Choroid plexus epithelial cell (primary cell): ENCODE data around the gene KRT82.

Experiments
- DNase-seq: peaks from one replicate; pipeline ENCODE4 v3.0.0-alpha.2; 2010; ENCODE audit warnings: low read depth
- H3K4me3 ChIP-seq: 2 replicates; pipeline ENCODE4 v1.5.1; 2011; ENCODE audit warnings: low read depth, mild to moderate bottlenecking, control low read depth, low read length, moderate library complexity
- CTCF ChIP-seq: conservative IDR thresholded peaks from 2 replicates; pipeline ENCODE4 v1.5.1; 2011; ENCODE audit warnings: low read depth, mild to moderate bottlenecking, control low read depth, inconsistent platforms, low read length, moderate library complexity

The KRT82 gene

DNA sequence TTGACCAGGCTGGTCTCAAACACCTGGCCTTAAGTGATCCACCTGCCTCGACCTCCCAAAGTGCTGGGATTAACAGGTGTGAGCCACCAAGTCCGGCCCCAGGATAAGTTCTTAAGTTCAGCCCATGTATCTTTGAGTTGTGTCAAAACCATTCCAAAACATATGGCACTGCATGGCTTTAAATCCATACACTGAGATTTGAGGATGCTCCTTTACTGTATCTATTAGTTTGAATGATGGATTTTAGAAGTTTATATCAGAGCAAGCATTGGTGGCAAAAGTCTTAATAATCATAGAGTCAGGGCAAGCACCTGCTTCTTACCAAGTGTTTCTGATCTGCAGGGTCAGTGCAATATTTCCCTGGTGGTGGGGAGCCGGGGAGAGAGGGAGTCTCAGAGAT, 39.7 kb upstream of the KRT82 start:
- no peak overlapping the region for H3K4me3 ChIP-seq
- TF ChIP-seq CTCF, result no peak
- DNase-seq, result no peak

- TF ChIP-seq CTCF, result no peak
- no peak for DNase-seq
- no peak overlapping the region for H3K4me3 ChIP-seq
Measured at GRCh38 chr12:52444647-52445595, 38.8 kb upstream of the KRT82 start.

- no peak overlapping the region for H3K4me3 ChIP-seq
- DNase-seq, result no peak
- no peak for TF ChIP-seq CTCF
Measured at GRCh38 chr12:52443966-52444365, 37.8 kb upstream of the KRT82 start.

DNA sequence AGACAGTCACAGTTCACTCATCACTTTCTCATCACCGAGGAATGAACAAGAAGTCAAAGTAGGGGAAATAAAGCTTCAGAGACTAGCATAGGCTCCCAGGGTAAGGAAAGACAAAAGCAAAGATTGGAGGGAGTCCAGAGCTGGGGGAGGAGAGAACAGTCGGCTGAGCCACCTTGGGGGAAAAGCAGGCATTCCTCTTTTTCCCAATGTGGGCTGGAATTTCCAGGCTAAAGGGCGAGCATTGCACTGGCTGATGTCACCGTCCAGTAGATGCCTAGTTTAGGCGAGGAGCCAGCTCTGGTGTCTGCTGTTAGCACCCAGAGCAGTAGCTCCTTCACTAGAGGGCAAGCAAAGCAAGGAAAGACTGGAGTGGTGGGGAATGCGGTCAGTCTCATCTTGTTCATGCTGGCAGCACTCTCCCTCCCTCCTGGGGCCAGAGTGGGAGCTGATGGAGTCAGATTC, 36.5 kb upstream of the KRT82 start:
- peak; percentile 38 for TF ChIP-seq CTCF
- H3K4me3 ChIP-seq, result no peak overlapping the region
- DNase-seq, result peak; percentile 74

DNA sequence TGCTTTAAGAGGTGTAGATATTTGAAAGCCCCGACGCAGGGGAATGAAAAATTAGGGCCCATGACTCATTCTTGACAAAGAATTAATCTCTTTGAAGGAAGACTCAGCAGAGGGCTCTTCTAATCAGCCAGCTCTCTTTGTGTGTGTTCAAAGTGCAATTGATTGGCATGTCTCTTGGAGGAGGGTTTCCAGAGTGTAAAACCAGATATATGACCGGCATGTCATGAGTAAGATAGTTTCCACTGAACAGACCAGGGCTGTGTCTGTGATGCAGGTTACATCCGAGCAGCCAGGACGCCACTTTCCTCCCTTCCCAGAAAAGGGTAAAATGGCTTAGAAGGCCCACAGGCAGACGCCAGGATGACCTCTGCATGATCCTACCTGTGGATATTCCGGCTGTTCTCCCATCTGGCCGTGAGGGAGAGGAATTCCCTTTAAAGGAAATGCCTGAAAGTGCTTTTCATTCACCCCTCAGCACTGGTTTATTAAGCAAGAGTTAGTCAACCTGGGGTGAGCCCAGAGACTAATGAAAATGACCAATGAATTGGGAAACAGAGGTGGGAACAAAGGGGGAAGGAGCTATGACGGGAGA, 35.3 kb upstream of the KRT82 start:
- DNase-seq, result peak; percentile 25
- TF ChIP-seq CTCF, result no peak
- H3K4me3 ChIP-seq, result no peak overlapping the region

GRCh38 chr12:52440821-52441319, 34.7 kb upstream of the KRT82 start:
- DNase-seq, result peak; percentile 38
- H3K4me3 ChIP-seq, result no peak overlapping the region
- TF ChIP-seq CTCF, result no peak
